ES-I3 (cell line): ENCODE measurements around the gene MCTP2.

Source experiments
- H3K36me3 ChIP-seq: 2 replicates; pipeline ENCODE4 v1.6.1; 2013; ENCODE audit warnings: mild to moderate bottlenecking, low read length, control low read depth, moderate library complexity; ENCODE audit not compliant: insufficient read depth
- H3K4me1 ChIP-seq: 2 replicates; pipeline ENCODE4 v1.6.1; 2013; ENCODE audit warnings: mild to moderate bottlenecking, control low read depth, low read length; ENCODE audit not compliant: insufficient read depth
- H3K9ac ChIP-seq: 2 replicates; pipeline ENCODE4 v1.6.1; 2013; ENCODE audit warnings: low read depth, mild to moderate bottlenecking, low read length, moderate library complexity
- H3K9me3 ChIP-seq: 2 replicates; pipeline ENCODE4 v1.6.1; 2013; ENCODE audit warnings: mild to moderate bottlenecking, low read length, moderate library complexity; ENCODE audit not compliant: control insufficient read depth, insufficient read depth

MCTP2 gene

DNA sequence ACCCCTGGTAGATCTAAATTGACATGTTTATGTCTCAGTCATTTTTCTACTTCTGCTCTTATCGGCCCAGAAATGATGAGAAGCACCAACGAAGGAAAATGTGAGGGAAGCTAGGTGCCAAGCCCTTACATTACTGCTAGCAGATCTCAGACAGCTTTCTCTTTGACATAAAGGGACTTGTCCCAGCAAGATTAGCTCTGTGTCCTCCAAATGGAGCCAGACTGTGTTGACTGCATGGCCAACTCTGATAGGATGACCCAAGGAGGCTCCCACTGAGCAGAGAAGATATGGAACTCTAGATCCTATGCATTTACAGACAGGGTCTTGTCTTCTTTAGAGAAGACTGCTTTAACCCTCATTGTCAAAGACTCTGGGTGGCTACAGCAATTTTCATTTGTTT lies 2.8 kb upstream of the MCTP2 start:
- no peaks in the 10 kb centered on the region for H3K9me3 ChIP-seq
- 0 out of 2 replicates have a peak, but pooled peaks cover 10% of the 10 kb centered on the region for H3K4me1 ChIP-seq
- no peak overlapping the region for H3K9ac ChIP-seq
- H3K36me3 ChIP-seq, result no peaks in the 10 kb centered on the region

DNA sequence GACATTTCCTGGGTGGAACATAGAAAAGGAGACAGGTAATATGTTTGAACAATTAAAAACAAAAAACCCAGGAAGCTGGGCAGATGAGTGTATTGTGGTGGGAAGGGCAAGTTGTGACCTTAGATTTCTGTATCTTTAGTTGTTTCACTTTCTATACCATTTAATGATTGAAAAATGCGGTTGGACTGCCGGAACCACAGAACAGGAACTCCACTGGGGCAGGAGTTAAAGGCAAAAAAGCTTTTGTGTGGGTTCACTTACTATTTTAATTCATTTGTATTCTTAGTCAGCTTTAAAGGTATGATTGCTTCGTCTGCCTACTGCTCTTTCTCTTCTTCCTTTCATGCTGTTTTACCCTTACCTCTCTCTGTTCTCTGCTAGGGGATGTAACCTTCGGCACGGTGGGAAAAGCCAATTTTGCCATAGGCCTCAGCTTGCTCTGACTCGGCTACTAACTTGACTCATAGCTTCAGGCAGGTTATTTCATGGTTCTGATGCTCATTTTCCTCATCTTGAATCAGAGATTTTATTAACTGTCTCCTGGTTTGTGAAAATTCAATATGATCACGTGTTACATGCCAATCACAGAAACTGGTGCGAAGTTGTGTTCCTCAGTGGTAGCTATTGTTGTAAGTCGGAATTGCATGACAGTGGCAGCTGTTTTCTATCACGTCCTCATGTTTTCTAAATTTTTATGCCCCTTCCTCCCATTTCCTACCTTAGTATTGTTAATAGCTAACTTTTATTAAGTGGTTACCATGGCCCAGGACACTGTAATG lies 1.6 kb upstream of the MCTP2 start:
- H3K36me3 ChIP-seq, result no peaks in the 10 kb centered on the region; the same call in 1 of the 2 replicates
- no peaks in the 10 kb centered on the region for H3K9me3 ChIP-seq
- 0 out of 2 replicates have a peak, but pooled peaks cover 10% of the 10 kb centered on the region for H3K4me1 ChIP-seq
- no peak overlapping the region; the same call in 1 of the 2 replicates for H3K9ac ChIP-seq

DNA sequence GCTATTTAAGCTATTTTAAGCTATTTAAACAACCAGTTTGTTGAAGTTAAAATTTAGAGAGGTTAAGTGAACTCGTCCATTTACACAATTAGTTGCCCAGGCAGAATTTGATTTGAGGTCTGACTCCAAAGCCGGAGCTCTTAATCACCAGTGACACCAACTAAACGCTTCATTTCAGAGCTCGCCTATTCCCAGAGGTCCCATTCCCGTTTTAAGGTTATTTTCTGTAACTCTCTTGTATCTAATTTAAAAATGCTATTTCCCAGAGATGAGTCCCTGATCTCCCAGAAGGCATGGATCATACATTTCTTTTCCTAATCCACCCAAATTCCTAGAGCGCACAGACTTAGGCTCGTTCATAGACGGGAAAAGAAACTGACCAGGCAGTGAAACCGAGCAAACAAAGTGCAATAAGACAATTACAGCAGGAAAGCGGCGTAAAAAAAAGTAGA lies 904 bp upstream of the MCTP2 start:
- H3K9me3 ChIP-seq, result no peaks in the 10 kb centered on the region
- peak overlapping the region; percentile 81 for H3K9ac ChIP-seq
- 0 out of 2 replicates have a peak, but pooled peaks cover 10% of the 10 kb centered on the region for H3K4me1 ChIP-seq
- H3K36me3 ChIP-seq, result no peaks in the 10 kb centered on the region; the same call in 1 of the 2 replicates

DNA sequence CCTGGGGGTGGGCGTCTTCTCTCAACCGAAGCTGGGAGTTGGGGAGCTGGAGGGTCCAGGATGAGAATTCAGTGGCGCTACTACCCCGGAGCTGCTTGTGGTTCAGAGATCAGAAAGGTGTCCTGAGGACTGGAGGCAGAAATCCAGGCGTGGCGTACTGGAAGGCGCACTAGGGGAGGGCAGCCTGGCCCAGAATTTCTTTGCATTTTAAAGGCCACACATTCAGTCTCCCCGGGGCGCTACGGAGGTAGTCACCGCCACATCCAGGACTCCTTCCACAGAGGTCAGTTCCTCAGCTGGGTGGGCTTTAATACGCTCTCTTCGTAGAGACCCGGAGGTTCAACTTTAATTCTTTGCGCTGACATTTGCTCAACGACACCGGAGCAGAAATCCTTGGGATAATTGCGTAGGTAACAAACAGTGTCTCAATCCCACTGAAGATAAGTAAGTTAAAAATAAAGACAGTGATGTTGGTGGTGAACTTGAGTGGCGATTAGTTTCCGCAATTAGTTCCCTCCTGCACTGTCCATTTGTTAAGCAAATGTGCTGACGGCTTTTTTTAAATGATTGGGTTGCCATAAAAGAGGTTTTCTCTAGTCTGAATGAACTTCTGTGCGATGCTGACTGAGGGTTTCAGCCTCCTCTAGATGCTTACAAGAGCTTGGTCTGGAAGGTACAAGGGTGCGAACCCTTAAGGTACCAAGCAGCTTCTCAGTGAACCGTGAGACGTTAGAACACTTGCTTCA lies 535 bp downstream of the MCTP2 start:
- Histone ChIP-seq H3K9me3 (no peaks in the 10 kb centered on the region), H3K36me3 (no peaks in the 10 kb centered on the region; the same call in 1 of the 2 replicates), H3K4me1 (0 out of 2 replicates have a peak, but pooled peaks cover 10% of the 10 kb centered on the region), H3K9ac (peak overlapping the region; percentile 81)

DNA sequence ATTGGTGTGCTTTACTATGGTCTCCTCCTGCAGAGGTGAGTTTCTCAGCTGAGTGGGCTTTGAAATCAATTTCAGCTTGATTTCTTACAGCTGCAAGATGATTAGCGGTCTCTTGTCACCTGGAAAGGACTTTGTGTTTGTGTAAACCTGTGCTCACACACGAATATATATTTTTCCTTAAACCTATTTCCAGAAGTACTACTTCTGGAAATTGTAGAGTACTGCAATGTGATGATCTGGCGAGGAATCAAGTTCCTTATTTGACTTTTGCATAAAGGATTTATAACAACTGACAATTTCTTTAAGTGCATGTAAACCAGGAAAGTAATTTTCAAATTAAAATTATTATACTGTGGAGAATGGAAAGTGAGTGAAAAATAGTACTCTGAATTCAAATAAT lies 2.1 kb downstream of the MCTP2 start:
- Histone ChIP-seq H3K9ac (no peak overlapping the region), H3K9me3 (no peaks in the 10 kb centered on the region), H3K36me3 (no peaks in the 10 kb centered on the region; the same call in 1 of the 2 replicates), H3K4me1 (0 out of 2 replicates have a peak, but pooled peaks cover 10% of the 10 kb centered on the region)

DNA sequence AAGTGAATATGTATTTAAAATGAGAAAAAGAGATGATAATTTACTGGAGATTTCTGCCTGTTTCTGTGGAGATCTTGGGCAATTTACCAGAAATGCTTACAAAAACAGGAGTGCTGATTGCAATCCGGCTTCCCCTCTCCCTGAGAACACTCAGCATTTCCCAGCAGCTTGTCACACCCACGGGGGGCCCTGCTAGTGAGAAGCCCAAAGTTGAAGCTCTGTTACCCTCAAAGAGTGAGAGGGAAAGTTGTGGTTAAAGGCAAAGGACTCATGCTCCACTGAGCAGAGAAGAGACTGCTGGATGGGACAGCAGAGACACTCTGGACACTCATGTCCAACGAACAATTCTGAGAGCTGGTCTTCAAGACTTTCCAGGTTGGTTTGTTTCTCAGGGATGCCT lies 2.9 kb downstream of the MCTP2 start:
- no peaks in the 10 kb centered on the region for H3K9me3 ChIP-seq
- 0 out of 2 replicates have a peak, but pooled peaks cover 10% of the 10 kb centered on the region for H3K4me1 ChIP-seq
- H3K9ac ChIP-seq, result no peak overlapping the region
- no peaks in the 10 kb centered on the region; the same call in 1 of the 2 replicates for H3K36me3 ChIP-seq

DNA sequence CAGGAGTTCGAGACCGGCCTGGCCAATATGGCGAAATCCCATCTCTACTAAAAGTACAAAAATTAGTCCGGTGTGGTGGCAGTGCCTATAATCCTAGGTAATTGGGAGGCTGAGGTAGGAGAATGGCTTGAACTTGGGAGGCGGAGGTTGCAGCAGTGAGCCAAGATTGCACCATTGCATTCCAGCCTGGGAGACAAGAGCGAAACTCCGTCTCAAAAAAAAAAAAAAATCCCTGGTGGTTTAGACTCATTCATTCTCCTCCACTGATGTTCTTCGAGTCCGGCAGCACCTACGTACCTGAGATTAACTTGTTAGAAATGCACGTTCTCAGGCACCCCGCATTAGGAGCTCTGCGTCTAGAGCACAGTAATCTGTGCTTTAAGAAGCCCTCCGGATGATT lies 3.7 kb downstream of the MCTP2 start:
- no peak overlapping the region for H3K9ac ChIP-seq
- H3K9me3 ChIP-seq, result no peaks in the 10 kb centered on the region
- no peaks in the 10 kb centered on the region; the same call in 1 of the 2 replicates for H3K36me3 ChIP-seq
- 0 out of 2 replicates have a peak, but pooled peaks cover 8% of the 10 kb centered on the region for H3K4me1 ChIP-seq

DNA sequence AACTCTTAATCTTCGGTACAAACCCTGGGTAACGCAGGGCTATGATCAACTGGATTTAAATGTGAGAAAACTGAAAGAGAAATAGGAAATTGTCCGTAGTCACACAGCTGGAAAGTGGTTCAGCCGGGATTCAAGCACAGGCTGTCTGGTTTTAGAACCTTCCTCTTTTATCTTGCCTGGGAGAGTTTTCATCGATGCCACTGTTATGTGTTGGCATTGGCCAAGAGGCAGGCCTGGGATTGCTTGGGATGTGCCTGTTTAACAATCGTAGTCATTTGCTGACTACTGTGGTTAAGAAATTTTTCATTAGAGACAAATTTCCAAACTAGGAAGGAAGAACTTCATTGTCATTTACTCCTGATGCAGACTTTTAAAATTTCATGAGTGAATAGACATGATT lies 4.3 kb downstream of the MCTP2 start:
- Histone ChIP-seq H3K9ac (no peak overlapping the region), H3K9me3 (no peaks in the 10 kb centered on the region), H3K36me3 (no peaks in the 10 kb centered on the region; the same call in 1 of the 2 replicates), H3K4me1 (0 out of 2 replicates have a peak, but pooled peaks cover 3% of the 10 kb centered on the region)

DNA sequence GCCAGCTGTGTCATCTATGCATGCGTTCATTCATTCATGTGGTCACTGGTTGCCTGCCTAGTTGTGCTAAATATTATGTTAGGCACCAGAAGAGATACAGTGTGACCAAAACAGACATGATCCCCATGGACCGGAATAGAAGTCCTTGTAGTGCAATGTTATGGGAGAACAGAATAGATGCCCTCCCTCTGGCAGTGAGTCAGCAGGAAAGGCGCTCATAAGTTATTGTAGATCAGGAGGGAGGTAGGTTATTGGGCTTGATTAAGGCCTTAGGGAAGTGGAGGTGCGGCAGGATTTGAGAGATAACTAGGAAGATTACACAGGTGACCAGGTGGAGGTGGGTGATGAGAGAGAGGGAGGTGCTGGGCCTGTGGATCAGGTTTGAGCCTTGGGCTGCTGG lies 5.2 kb downstream of the MCTP2 start:
- no peak overlapping the region for H3K9ac ChIP-seq

DNA sequence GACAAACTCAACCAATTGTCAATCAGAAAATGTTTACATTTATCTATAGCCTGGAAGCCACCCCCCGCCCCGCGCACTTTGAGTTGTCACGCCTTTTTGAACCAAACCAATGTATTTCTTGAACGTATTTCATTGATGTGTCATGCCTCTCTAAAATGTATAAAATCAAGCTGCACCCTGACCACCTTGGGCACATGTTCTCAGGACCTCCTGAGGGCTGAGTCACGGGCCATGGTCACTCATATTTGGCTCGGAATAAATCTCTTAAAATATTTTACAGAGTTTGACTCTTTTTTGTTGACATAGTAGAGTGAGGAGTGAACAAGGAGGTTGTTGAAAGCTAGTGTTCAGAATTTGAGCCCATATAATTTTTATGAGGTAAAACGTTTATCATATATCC lies 6.5 kb downstream of the MCTP2 start:
- 0 out of 2 replicates have a peak, but pooled peaks cover 3% of the 10 kb centered on the region for H3K4me1 ChIP-seq
- no peaks in the 10 kb centered on the region; the same call in 1 of the 2 replicates for H3K36me3 ChIP-seq
- H3K9ac ChIP-seq, result no peak overlapping the region
- H3K9me3 ChIP-seq, result no peaks in the 10 kb centered on the region

More for the DNA sequence above, 5.2 kb downstream of the MCTP2 start:
- H3K36me3 ChIP-seq, result no peaks in the 10 kb centered on the region; the same call in 1 of the 2 replicates
- H3K9me3 ChIP-seq, result no peaks in the 10 kb centered on the region
- H3K4me1 ChIP-seq, result 0 out of 2 replicates have a peak, but pooled peaks cover 3% of the 10 kb centered on the region

DNA sequence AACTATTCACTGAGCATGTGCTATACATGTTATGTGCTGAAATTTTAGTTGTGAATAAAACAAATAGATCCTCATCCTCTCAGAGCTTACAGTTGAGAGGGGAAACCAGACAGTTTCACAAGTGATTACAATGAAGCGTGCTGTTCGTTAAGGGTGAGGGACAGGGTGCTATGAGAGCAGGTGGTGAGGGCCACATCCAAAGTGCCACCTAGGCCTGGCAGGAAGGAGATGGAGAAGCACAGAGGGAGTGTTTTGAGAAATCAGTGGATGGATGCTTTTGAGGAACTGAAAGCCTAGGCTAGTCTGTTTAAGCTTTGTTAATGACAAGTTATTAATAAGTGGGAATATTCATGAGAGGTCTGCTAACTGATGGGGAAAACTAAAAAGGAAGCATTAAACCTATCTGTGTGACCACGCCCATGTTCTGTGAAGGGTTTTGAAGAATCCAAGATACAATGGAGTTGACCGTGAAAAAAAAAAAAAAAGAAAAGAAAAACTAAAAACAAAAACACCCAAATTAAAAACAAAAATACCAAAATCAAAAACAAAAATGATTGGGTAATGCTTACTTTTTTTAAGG lies 7.3 kb downstream of the MCTP2 start:
- H3K4me1 ChIP-seq, result no peaks in the 10 kb centered on the region
- H3K9ac ChIP-seq, result no peak overlapping the region
- no peaks in the 10 kb centered on the region for H3K9me3 ChIP-seq
- H3K36me3 ChIP-seq, result no peaks in the 10 kb centered on the region; the same call in 1 of the 2 replicates

DNA sequence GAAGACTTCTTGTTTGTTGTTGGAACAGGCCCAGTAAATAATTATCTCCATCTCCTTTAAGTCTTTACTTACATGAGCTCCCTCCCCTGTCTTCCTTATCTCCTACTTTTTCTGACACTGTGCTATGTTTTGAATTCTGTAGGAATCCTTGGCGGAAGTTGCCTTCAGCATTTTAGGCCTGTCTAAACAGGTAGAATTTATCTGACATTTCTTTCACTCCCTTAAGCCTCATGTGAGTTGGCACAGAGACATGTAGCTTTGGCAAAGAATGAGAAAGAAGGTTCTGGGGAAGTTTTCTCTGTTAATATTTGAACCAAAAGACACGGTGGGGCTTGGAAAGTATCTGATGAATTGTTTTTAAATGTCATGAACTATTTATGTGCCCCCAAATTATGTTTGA lies 8.1 kb downstream of the MCTP2 start:
- no peaks in the 10 kb centered on the region; the same call in 1 of the 2 replicates for H3K36me3 ChIP-seq
- no peak overlapping the region for H3K9ac ChIP-seq
- H3K9me3 ChIP-seq, result no peaks in the 10 kb centered on the region
- no peaks in the 10 kb centered on the region for H3K4me1 ChIP-seq

DNA sequence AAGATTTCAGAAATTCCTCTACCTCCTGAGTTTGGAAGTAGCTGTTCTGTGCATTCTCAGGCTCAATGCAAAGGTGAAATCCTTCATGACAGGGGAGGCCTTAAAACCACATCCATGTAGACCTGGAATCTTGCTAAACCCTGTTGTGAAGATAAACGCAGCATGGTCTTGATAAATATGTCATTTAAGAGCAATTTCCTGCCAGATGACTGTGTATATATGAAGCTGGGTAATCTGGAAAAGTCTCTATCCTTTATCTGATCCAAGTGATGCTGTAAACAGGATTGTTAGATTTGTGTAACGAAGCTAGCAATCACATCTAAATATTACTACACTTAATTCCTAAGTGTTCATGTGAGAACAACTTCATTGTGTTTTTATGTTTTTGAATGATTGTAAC lies 9.1 kb downstream of the MCTP2 start:
- no peaks in the 10 kb centered on the region for H3K4me1 ChIP-seq
- H3K9me3 ChIP-seq, result no peaks in the 10 kb centered on the region
- no peaks in the 10 kb centered on the region for H3K36me3 ChIP-seq
- H3K9ac ChIP-seq, result no peak overlapping the region

DNA sequence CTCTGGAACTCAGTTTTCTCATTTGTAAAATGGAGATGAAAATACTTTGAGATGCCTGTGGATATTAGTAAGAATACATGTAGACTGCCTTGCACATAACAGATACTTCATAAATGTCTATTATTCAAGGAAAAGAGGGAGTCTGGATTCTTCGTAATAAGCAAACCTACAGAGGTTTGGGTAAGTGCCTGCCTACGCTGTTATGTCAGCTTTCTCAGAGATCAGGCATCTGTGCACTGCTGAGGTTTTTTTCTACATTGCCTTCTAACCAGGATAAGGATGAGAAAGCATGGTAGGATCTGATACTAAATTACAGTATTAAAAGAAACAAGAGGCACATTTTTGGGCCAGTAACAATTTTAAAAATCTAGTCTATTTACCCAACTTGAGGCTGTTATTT lies 10.9 kb downstream of the MCTP2 start:
- no peaks in the 10 kb centered on the region for H3K4me1 ChIP-seq

More for the DNA sequence above, 10.9 kb downstream of the MCTP2 start:
- H3K36me3 ChIP-seq, result no peaks in the 10 kb centered on the region
- H3K9ac ChIP-seq, result no peak overlapping the region
- H3K9me3 ChIP-seq, result no peaks in the 10 kb centered on the region
